Neural cell (in vitro differentiated cells): Measurements from ENCODE around the gene RHOF.

ENCODE experiments used
- EZH2 ChIP-seq: fragments of 200-600, 300-800 bp; shearing (Covaris generic), sonication (generic); IDR thresholded peaks from 2 replicates; pipeline ENCODE4 v1.6.1; 2014; ENCODE audit warnings: antibody characterized with exemption, low read length, borderline replicate concordance, mild to moderate bottlenecking; ENCODE audit not compliant: insufficient read depth, poor library complexity, severe bottlenecking
- REST ChIP-seq: IDR thresholded peaks from 2 replicates; pipeline ENCODE4 v1.6.1; 2012; ENCODE audit warnings: borderline replicate concordance

GRCh38 chr12:121793838-121794533, 498 bp upstream of the RHOF start:
- TF ChIP-seq REST = no peak
- TF ChIP-seq EZH2 = no peak
